ENCODE measurements around the gene SFT2D3.

GRCh38 chr2:127683056-127683455, 18.2 kb upstream of the SFT2D3 start:
- TF ChIP-seq CTCF (IDR thresholded peaks at IDR 0.05) (no peak), JUN (IDR thresholded peaks at IDR 0.05) (no peak), RAD21 (conservative IDR thresholded peaks at IDR 0.05 in 1 of 2, IDR thresholded peaks at IDR 0.05 in 1 of 2) (no peak), EP300 (IDR thresholded peaks at IDR 0.05) (no peak), CHD2 (IDR thresholded peaks at IDR 0.05; ENCODE audit: low read length, partially characterized antibody) (no peak), ZSCAN20 (CRISPR knock-in tag; IDR thresholded peaks at IDR 0.05) (no peak), ELK1 (IDR thresholded peaks at IDR 0.05; ENCODE audit: low read depth, low read length) (no peak), POLR2A (IDR thresholded peaks at IDR 0.05; ENCODE audit: low read length) (no peak), MYC (IDR thresholded peaks at IDR 0.05; ENCODE audit: borderline replicate concordance, low read length) (no peak), MAFK (IDR thresholded peaks at IDR 0.05; ENCODE audit: partially characterized antibody) (no peak), RFX5 (IDR thresholded peaks at IDR 0.05) (no peak), TP53 (CRISPR knock-in tag; IDR thresholded peaks at IDR 0.05) (no peak), ZC3H11A (IDR thresholded peaks at IDR 0.05) (no peak), SMC3 (IDR thresholded peaks at IDR 0.05) (no peak)
